ENCODE results near the gene UCP3.

Gene UCP3

DNA sequence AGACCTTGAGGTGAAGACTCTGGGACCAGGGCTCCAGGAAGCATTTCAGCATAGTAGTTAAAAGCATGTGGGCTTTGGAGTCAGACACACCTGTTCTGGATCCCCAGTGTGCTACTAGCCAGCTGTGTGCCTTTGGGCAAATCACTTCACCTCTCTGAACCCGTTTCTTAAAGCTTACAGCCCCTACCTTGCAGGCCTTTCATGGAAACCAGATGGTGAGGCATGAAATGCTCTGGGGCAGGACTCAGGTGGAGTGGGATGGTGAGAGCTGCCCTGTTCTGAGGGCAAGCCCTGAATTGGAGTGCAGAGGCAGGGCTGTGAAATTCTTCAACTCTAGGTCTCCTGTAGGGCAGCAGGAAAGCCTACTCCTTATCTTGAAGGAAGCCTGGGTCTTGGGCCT, 36.7 kb downstream of the UCP3 start:
- TF ChIP-seq, protein P1, sequence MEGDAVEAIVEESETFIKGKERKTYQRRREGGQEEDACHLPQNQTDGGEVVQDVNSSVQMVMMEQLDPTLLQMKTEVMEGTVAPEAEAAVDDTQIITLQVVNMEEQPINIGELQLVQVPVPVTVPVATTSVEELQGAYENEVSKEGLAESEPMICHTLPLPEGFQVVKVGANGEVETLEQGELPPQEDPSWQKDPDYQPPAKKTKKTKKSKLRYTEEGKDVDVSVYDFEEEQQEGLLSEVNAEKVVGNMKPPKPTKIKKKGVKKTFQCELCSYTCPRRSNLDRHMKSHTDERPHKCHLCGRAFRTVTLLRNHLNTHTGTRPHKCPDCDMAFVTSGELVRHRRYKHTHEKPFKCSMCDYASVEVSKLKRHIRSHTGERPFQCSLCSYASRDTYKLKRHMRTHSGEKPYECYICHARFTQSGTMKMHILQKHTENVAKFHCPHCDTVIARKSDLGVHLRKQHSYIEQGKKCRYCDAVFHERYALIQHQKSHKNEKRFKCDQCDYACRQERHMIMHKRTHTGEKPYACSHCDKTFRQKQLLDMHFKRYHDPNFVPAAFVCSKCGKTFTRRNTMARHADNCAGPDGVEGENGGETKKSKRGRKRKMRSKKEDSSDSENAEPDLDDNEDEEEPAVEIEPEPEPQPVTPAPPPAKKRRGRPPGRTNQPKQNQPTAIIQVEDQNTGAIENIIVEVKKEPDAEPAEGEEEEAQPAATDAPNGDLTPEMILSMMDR (conservative IDR thresholded peaks at IDR 0.05; ENCODE audit: control insufficient read depth, insufficient read depth, low read depth, low read length) = no peak
- H3K4me3 ChIP-seq (ENCODE audit: control insufficient read depth, low read depth, low read length) = no peak overlapping the region
- DNase-seq (ENCODE audit: low read depth) = no peak

DNA sequence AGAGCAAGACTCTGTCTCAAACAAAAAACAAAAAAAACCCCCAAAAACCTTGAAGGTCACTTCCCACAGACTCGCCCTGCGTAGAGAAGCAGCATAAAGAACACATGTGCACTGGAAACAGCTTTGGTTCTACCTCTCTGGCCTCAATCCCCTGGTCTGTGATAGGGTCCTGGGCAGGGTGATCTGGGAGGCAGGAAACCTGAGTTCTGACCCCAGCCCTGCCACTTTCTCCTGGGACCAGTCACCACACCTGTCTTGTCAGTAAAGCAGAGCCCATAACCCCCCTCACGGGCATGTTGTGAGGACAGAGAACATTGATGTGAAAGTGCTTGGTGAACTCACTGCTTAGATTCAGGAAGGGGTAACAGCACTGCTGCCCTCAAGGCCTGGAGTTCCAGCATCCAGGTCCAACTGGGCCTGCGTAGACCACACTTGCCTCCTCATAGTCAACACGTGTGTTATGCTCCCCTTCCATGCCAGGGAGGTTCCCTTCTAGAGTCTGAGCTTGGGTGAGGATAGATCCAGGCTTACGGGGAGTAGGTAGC, 37.6 kb downstream of the UCP3 start:
- DNase-seq (ENCODE audit: low read depth) = no peak
- H3K4me3 ChIP-seq (ENCODE audit: control insufficient read depth, low read depth, low read length) = no peak overlapping the region
- TF ChIP-seq, protein P1 (conservative IDR thresholded peaks at IDR 0.05; ENCODE audit: control insufficient read depth, insufficient read depth, low read depth, low read length) = no peak

DNA sequence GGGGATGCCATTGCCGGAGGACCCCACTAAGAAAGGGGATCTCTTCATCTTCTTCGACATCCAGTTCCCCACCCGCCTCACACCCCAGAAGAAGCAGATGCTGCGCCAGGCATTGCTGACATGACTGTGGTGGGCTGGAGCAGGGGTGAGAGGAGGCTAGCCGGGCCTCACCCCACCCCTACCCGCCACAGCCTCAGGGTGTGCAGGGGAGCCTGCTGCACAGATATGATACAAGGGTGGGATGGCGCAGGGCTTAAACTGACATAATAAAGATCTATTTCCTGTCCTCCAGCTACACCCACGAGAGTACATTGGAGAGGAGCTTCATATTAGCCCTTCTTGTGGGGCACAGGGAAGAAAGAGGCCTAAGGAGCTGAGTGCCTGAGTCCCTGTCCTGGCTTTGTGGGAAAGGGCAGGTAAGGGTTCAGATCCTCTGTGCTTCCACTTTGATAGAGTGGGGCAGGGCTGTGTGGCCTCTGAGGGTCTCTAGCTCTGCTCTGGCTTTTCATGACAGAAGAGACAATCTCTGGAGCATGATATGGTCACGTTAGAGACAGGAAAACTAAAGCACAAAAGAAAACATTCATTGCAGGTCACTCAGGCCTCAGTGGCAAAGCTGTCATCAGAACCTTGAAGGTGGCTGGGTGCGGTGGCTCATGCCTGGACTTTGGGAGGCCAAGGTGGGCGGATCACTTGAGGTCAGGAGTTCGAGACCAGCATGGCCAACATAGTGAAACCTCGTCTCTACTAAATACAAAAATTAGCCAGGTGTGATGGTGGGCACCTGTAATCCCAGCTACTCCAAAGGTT, 38.7 kb downstream of the UCP3 start:
- no peak for DNase-seq (ENCODE audit: low read depth)
- H3K4me3 ChIP-seq (ENCODE audit: control insufficient read depth, low read depth, low read length) = no peak overlapping the region
- TF ChIP-seq, protein P1 (conservative IDR thresholded peaks at IDR 0.05; ENCODE audit: control insufficient read depth, insufficient read depth, low read depth, low read length) = no peak

DNA sequence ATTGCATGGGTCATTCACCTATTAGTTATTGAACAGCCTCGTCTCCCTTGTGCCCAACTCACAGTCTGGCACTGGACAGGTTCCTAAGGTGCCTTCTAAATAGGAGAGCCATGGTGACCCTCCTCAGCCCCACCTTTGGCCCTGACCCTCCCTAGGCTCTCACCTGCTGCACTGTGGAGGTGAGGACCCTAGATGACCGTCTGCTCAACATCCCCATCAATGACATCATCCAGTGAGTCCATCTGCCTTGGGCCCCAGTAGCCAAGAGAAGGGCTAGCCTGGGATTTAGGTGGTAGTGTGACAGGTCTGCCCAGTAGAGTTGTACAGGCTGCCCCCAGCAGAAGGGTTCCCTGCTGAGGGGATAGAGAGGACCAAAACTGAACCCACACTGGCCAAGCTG, 39.8 kb downstream of the UCP3 start:
- TF ChIP-seq, protein P1 (conservative IDR thresholded peaks at IDR 0.05; ENCODE audit: control insufficient read depth, insufficient read depth, low read depth, low read length) = no peak
- no peak overlapping the region for H3K4me3 ChIP-seq (ENCODE audit: control insufficient read depth, low read depth, low read length)
- no peak for DNase-seq (ENCODE audit: low read depth)

DNA sequence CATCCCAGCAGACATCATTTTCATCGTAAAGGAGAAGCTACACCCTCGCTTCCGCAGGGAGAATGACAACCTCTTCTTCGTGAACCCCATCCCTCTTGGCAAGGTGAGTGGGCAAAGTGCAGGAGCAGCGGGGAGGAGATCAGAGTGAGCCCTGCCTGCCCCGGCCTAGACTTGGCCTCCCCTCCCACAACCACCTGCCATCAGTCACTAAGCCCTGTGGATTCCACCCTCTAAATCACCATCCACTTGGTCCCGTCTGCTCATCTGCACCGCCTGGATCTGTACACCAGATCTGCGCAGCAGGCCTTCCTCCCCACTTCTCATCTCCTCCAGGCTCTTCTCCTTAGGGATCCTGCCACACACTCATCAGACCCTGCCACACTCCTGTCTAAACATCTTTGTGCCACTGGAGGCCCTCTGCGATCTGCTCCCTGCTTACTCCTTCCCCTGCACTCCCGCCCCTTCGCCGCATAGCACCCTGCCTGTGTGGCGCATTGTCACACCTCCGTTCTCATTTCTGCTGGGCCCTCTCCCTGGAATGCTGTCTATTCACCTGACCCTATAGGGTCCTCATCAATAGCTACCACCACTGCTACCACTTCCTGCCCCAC, 40.4 kb downstream of the UCP3 start:
- H3K4me3 ChIP-seq (ENCODE audit: control insufficient read depth, low read depth, low read length) = no peak overlapping the region
- no peak for DNase-seq (ENCODE audit: low read depth)
- TF ChIP-seq, protein P1 (conservative IDR thresholded peaks at IDR 0.05; ENCODE audit: control insufficient read depth, insufficient read depth, low read depth, low read length) = no peak

DNA sequence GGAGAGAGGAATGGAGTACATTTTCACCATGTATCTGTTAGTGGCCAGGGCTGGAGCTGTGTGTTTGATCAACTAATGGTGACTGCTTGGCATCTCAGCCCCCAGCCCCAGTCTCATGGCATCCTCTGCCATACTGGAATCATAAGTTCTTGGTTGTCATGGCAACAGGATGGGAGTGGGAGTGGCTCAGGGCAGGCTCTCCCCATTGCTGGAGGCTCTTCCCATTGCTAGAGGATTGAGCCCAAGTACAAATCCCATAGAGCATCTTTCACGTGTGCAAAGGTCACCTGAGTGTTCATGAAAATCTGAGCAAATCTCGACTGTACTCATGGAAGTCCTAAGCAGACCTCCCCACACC, 43.1 kb downstream of the UCP3 start:
- H3K4me3 ChIP-seq (ENCODE audit: control insufficient read depth, low read depth, low read length) = no peak overlapping the region

More for the DNA sequence above, 43.1 kb downstream of the UCP3 start:
- no peak for DNase-seq (ENCODE audit: low read depth)
- TF ChIP-seq, protein P1 (conservative IDR thresholded peaks at IDR 0.05; ENCODE audit: control insufficient read depth, insufficient read depth, low read depth, low read length) = no peak
